GM12878 (cell line): Measurements from ENCODE around the gene DIAPH1. TPM values are rescaled to one million over a fixed set of nuclear protein-coding genes. Genes with fewer than 3 reads are reported as not detected.
A peak's percentile ranks its signal among the peaks of the same experiment; 100 is the strongest.

Experiments used
- BCLAF1 ChIP-seq: fragments of 450-650 bp; IDR thresholded peaks from 2 replicates; pipeline ENCODE4 v1.6.1; 2017; ENCODE audit warnings: antibody characterized with exemption, mild to moderate bottlenecking, moderate library complexity
- CHD2 ChIP-seq: IDR thresholded peaks from 2 replicates; pipeline ENCODE4 v1.6.1; 2011; ENCODE audit warnings: low read depth, low read length, improper control_type of control experiment, borderline replicate concordance
- E2F8 ChIP-seq: fragments of 450-650 bp; IDR thresholded peaks from 2 replicates; pipeline ENCODE4 v1.6.1; 2018; ENCODE audit warnings: mild to moderate bottlenecking, low read depth, moderate library complexity; ENCODE audit not compliant: partially characterized antibody
- ELK1 ChIP-seq: IDR thresholded peaks from 2 replicates; pipeline ENCODE4 v1.6.1; 2012; ENCODE audit warnings: low read depth, low read length, improper control_type of control experiment
- IRF3 ChIP-seq: fragments of 450-650 bp; IDR thresholded peaks from 2 replicates; pipeline ENCODE4 v1.6.1; 2014; ENCODE audit warnings: mild to moderate bottlenecking
- JUND ChIP-seq: IDR thresholded peaks from 2 replicates; pipeline ENCODE4 v1.6.1; 2012; ENCODE audit warnings: low read depth, mild to moderate bottlenecking, low read length, improper control_type of control experiment, moderate library complexity
- NBN ChIP-seq: fragments of 450-650 bp; IDR thresholded peaks from 2 replicates; pipeline ENCODE4 v1.6.1; 2016
- NFIC ChIP-seq: IDR thresholded peaks from 2 replicates; pipeline ENCODE4 v1.6.1; 2012; ENCODE audit warnings: low read depth, mild to moderate bottlenecking, inconsistent platforms, low read length, moderate library complexity
- NKRF ChIP-seq: fragments of 450-650 bp; conservative IDR thresholded peaks from 2 replicates; pipeline ENCODE4 v1.6.1; 2017; ENCODE audit warnings: mild to moderate bottlenecking, moderate library complexity
- POU2F2 ChIP-seq: IDR thresholded peaks from 3 replicates; pipeline ENCODE4 v1.6.1; 2011; ENCODE audit warnings: low read depth, mild to moderate bottlenecking, low read length, borderline replicate concordance
- SREBF2 ChIP-seq: IDR thresholded peaks from 2 replicates; pipeline ENCODE4 v1.6.1; 2012; ENCODE audit warnings: mild to moderate bottlenecking, low read length
- WRNIP1 ChIP-seq: IDR thresholded peaks from 2 replicates; pipeline ENCODE4 v1.6.1; 2011; ENCODE audit warnings: low read depth, low read length, improper control_type of control experiment, borderline replicate concordance
- ZNF217 ChIP-seq: fragments of 450-650 bp; IDR thresholded peaks from 2 replicates; pipeline ENCODE4 v1.6.1; 2017; ENCODE audit warnings: antibody characterized with exemption, mild to moderate bottlenecking
- ZNF687 ChIP-seq: fragments of 450-650 bp; IDR thresholded peaks from 2 replicates; pipeline ENCODE4 v1.6.1; 2017; ENCODE audit warnings: mild to moderate bottlenecking, moderate library complexity
- polyA plus RNA-seq, 11 experiments: library from polyadenylated mRNA; depleted of rRNA in 4 of 11; unstranded in 6 of 11; stranded (reverse) in 5 of 11; fragments of >200 nt; fragmentation: Nextera tagmentation in 4 of 11; fragmentation: Illumina TruSeq in 1 of 11; extraction: Ambion mirVana in 4 of 11; extraction: Trizol in 1 of 11; gene quantifications; 1 replicate in 1 of 11; 2 replicates in 10 of 11; pipeline versions ENCODE4 v1.2.1 to v1.2.3, GENCODE V29; 2011 to 2016; ENCODE audit warnings: inconsistent platforms in 2 of 11, missing spikeins in 2 of 11, low read depth in 1 of 11
- total RNA-seq, 4 experiments: library from RNA; depleted of rRNA in 3 of 4; stranded (reverse); fragments of >200 nt in 3 of 4; fragmentation: Illumina TruSeq in 1 of 4; extraction: Trizol in 1 of 4; gene quantifications; 2 replicates each; pipeline versions ENCODE4 v1.2.1 to v1.2.3, GENCODE V29; 2013 to 2021

DIAPH1 gene
- total and polyA plus RNA-seq, 10 of the 15 experiments (the other 5 are each of a cell fraction or from before 2014, with no cell fraction given), result 37.8 to 168 (median 59.0) TPM

- TF ChIP-seq BCLAF1 (no peak), JUND (peak; percentile 91), POU2F2 (no peak), NKRF (no peak), IRF3 (no peak), NBN (peak; percentile 94), ZNF687 (0 out of 2 replicates have a peak, but pooled peaks have one; percentile 24), NFIC (peak; percentile 41; the same call in 1 of the 2 replicates), ZNF217 (peak; percentile 73; the same call in 1 of the 2 replicates), E2F8 (no peak), SREBF2 (no peak), CHD2 (peak; percentile 46; the same call in 1 of the 2 replicates), ELK1 (no peak), WRNIP1 (0 out of 2 replicates have a peak, but pooled peaks have one; percentile 37)
These were observed 15.2 kb upstream of the DIAPH1 start (continued) for GRCh38 chr5:141633871-141634561.
